Cardiac muscle cell (in vitro differentiated cells and primary cell): ENCODE results near the gene GK2. TPM values are rescaled to one million over a fixed set of nuclear protein-coding genes. Genes with fewer than 3 reads are reported as not detected.

Source experiments
- DNase-seq, 2 donors: peaks; one replicate each; pipeline versions ENCODE4 v3.0.0 to v3.0.0-alpha.2; 2010 to 2017; ENCODE audit warnings: low read depth in 1 of 2, low spot score in 1 of 2
- H3K27ac ChIP-seq: fragments of 200-600 bp; sonication (generic); 2 replicates; pipeline ENCODE4 v1.5.1; 2016
- H3K27me3 ChIP-seq: fragments of 200-600 bp; sonication (generic); 2 replicates; pipeline ENCODE4 v1.6.0; 2016; ENCODE audit warnings: control low read depth
- H3K36me3 ChIP-seq: fragments of 200-600 bp; sonication (generic); 2 replicates; pipeline ENCODE4 v1.5.1; 2016; ENCODE audit warnings: control low read depth
- H3K4me1 ChIP-seq: fragments of 200-600 bp; sonication (generic); 2 replicates; pipeline ENCODE4 v1.8.1; 2017; ENCODE audit warnings: low read depth, mild to moderate bottlenecking, mixed run types
- H3K4me3 ChIP-seq: fragments of 200-600 bp; sonication (generic); 2 replicates; pipeline ENCODE4 v1.5.1; 2016; ENCODE audit warnings: mild to moderate bottlenecking
- H3K9me3 ChIP-seq: fragments of 200-600 bp; sonication (generic); 2 replicates; pipeline ENCODE4 v1.5.1; 2017; ENCODE audit warnings: low read depth, mild to moderate bottlenecking, control low read depth
- polyA plus RNA-seq: library from polyadenylated mRNA; unstranded; fragments of >200 nt; fragmentation: Nextera tagmentation; extraction: Ambion mirVana; gene quantifications from 2 replicates; pipeline ENCODE4 v1.2.1, GENCODE V29; 2016
- total RNA-seq: library from RNA; depleted of rRNA; stranded (reverse); fragments of >200 nt; gene quantifications from 2 replicates; pipeline ENCODE4 v1.2.3, GENCODE V29; 2016
- TF ChIP-seq, protein P1 (sequence below): IDR thresholded peaks from 2 replicates; pipeline ENCODE4 v1.5.1; 2012; ENCODE audit warnings: low read depth, mild to moderate bottlenecking, low read length

The GK2 gene
- total and polyA plus RNA-seq, 2 experiments from 2014 or later: not detected

DNA sequence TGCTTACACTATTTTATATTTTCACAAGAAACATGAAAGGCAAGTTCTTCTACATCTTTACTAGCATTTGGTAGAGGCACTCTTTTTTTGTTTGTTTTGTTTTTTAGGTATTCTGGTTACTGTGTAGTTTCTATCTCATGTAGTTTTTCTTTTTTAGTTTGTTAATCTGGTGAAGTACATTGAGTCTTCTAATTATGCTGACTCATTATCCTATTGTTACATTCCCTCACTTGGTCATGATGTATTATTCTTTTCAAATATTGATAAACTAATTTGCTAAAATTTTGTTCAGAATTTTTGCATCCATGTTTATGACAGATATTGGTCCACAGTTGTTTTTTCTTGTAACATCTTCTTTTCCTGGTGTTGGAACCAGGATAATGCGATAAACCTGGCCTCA lies 4.7 kb downstream of the GK2 start:
- H3K4me3 ChIP-seq: no peak overlapping the region

DNA sequence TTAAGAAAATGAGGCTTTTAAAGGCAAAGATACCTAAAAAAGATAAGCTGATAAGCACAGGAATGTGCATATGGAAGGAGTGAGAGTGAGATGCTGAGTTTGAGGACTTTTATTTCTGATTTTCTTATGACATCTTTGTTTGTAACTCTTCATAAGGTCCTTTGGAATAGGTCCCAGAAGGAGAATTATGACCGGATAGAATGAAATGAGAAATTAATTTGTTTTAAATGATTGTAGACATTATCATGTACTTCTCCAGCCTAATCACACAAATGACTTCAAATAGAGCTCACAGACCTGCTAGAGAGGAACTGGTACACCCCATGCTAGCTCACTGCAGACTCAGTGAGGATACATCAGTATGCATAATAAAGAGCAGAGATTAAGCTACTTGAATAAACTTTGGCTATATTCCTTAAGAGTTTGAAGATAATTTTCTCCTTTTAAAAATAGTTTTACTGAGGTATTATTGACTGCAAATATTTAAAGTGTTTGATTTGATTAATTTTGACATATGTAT lies 5.6 kb downstream of the GK2 start:
- Histone ChIP-seq H3K27me3 (no peaks in the 10 kb centered on the region), H3K36me3 (no peaks in the 10 kb centered on the region), H3K4me3 (no peak overlapping the region), H3K4me1 (no peaks in the 10 kb centered on the region), H3K27ac (no peak overlapping the region), H3K9me3 (no peaks in the 10 kb centered on the region)
- TF ChIP-seq, protein P1, sequence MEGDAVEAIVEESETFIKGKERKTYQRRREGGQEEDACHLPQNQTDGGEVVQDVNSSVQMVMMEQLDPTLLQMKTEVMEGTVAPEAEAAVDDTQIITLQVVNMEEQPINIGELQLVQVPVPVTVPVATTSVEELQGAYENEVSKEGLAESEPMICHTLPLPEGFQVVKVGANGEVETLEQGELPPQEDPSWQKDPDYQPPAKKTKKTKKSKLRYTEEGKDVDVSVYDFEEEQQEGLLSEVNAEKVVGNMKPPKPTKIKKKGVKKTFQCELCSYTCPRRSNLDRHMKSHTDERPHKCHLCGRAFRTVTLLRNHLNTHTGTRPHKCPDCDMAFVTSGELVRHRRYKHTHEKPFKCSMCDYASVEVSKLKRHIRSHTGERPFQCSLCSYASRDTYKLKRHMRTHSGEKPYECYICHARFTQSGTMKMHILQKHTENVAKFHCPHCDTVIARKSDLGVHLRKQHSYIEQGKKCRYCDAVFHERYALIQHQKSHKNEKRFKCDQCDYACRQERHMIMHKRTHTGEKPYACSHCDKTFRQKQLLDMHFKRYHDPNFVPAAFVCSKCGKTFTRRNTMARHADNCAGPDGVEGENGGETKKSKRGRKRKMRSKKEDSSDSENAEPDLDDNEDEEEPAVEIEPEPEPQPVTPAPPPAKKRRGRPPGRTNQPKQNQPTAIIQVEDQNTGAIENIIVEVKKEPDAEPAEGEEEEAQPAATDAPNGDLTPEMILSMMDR: no peak
- DNase-seq: no peak

More for the DNA sequence above, 4.7 kb downstream of the GK2 start:
- Histone ChIP-seq H3K27me3 (no peaks in the 10 kb centered on the region), H3K36me3 (no peaks in the 10 kb centered on the region), H3K27ac (no peak overlapping the region), H3K9me3 (no peaks in the 10 kb centered on the region), H3K4me1 (no peaks in the 10 kb centered on the region)
- DNase-seq: no peak
- TF ChIP-seq, protein P1: no peak

DNA sequence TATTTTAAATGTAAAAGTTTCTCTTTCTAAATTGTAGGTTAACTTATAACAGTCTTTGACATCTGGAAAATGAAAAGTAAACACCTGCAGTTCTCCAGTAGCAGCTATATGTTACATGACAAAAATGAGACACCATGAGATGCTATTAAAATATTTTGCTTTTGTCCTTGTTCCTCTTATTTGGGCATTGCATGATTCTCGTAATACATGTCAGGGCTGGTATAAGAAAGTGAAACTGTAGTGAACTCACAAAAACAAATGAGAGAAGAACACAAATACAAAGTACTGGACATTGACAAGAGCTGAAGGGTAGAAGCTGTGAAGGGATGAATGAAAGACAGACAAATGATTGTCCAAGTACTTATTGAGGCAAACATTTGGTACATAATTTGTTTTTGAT lies 9.0 kb downstream of the GK2 start:
- no peaks in the 10 kb centered on the region for H3K27me3 ChIP-seq
- H3K36me3 ChIP-seq: no peaks in the 10 kb centered on the region
- TF ChIP-seq, protein P1: no peak
- DNase-seq: no peak
- H3K9me3 ChIP-seq: no peaks in the 10 kb centered on the region
- no peak overlapping the region for H3K27ac ChIP-seq
- H3K4me1 ChIP-seq: no peaks in the 10 kb centered on the region
- H3K4me3 ChIP-seq: no peak overlapping the region

DNA sequence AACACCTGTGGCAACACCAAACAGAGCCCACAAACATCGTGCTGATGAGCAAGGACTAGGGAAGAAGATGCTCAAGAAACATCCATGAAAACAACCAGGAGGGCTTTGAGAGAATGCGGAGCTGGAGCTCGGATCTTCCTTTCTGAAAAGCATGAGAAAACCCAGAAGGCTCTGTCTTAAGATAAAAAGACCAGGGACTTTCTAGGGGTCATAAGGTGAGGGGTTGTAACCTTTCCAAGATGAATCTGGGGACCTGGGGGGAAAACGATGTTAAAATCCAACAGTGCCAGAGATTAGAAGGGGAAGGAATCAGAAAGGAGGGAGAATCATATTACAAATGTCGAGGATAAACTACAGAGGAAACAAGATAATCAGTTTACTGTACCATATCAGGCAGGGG lies 10.1 kb downstream of the GK2 start:
- TF ChIP-seq, protein P1: no peak
- Histone ChIP-seq H3K36me3 (no peaks in the 10 kb centered on the region), H3K4me1 (no peaks in the 10 kb centered on the region), H3K9me3 (no peaks in the 10 kb centered on the region), H3K27me3 (no peaks in the 10 kb centered on the region), H3K27ac (no peak overlapping the region), H3K4me3 (no peak overlapping the region)
- no peak for DNase-seq

DNA sequence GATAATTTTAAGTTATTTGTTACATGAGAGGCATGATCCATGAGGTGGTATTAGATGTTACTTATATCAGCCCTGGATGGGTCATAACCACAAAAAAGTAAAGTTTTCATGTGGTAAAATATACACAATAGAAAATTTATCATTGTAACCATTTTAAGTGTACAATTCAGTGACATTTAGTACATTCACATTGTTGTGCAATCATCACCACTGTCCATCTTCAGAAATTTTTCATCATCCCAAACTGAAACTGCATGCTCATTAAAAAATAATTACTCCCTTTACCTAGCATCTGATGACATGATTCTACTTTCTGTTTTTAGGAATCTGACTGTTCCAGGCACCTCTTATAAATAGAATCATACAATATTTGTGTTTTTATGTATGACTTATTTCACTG lies 11.2 kb downstream of the GK2 start:
- TF ChIP-seq, protein P1: no peak
- Histone ChIP-seq H3K9me3 (no peaks in the 10 kb centered on the region), H3K36me3 (no peaks in the 10 kb centered on the region), H3K27ac (no peak overlapping the region), H3K4me3 (no peak overlapping the region), H3K27me3 (no peaks in the 10 kb centered on the region), H3K4me1 (no peaks in the 10 kb centered on the region)
- no peak for DNase-seq

DNA sequence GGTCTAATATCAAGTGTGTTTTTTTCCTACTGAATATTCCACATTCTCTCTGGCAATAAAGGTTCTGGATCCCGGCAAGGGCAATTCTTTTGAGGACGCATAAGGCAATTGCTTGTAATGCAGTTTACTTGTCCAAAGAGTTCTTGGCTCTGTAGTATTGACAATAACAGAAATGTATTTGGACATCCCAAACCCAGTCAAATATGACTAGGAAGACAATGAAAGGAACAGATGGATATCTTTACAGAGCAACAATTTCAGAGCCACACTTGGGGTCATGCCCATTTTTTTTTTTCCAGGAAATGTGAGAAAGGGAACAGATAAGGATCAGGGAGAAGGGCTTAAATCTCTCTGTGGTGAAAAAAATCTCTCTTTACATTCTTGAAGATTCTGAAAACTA lies 12.2 kb downstream of the GK2 start:
- no peaks in the 10 kb centered on the region for H3K4me1 ChIP-seq
- no peak for DNase-seq
- H3K36me3 ChIP-seq: no peaks in the 10 kb centered on the region
- no peak overlapping the region for H3K27ac ChIP-seq
- H3K9me3 ChIP-seq: no peaks in the 10 kb centered on the region
- H3K4me3 ChIP-seq: no peak overlapping the region
- no peaks in the 10 kb centered on the region for H3K27me3 ChIP-seq
- TF ChIP-seq, protein P1: no peak
